ENCODE measurements around the gene GRHL3.
"Not testable (repeated sequence)": the region's sequence is repeated elsewhere in the genome, so short reads cannot be mapped to it uniquely, and the experiment has no call there.

Gene GRHL3

DNA sequence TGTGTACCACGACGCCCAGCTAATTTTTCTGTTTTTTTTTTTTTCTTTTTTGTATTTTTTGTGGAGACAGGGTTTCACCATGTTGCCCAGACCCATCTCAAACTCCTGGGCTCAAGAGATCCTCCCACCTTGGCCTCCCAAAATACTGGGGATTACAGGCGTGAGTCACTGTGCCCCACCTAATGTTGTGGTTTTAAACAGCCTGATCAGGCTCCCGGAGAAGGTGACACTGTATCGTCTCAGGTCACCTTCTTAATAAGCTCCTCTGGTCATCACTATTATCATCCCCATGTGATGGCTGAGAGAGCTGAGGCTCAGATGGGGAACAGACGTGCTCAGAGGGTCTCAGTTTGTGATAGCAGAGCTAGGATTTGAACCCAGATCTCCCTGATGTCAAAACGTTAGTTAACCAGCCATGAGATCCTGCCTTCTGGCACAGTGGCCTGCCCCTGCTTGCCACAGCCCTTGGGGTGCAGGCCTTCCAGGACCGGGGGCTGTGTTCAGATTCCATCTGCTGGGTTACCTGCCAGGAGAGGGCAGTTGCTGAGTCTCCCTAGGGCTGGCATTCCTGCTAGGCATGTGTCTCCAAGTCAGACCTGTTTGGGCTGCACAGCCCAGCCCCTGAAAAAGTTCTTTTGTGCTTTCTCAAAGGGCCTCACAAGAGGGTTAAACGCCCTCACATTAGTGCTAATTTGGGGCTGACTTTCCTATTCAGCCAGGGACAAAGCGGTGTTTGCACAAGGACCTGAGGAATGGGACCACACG lies 32.7 kb upstream of the GRHL3 start:
- H3K4me2 ChIP-seq (ENCODE audit: low read length) = no peak overlapping the region
- H3K27ac ChIP-seq = no peak overlapping the region
- H3K36me3 ChIP-seq (ENCODE audit: control insufficient read depth, insufficient read depth, low read length) = no peaks in the 10 kb centered on the region
- H3K9me3 ChIP-seq (ENCODE audit: control insufficient read depth, low read length) = no peaks in the 10 kb centered on the region
- peaks cover 7% of the 10 kb centered on the region for H3K4me1 ChIP-seq
- TF ChIP-seq, protein P1, sequence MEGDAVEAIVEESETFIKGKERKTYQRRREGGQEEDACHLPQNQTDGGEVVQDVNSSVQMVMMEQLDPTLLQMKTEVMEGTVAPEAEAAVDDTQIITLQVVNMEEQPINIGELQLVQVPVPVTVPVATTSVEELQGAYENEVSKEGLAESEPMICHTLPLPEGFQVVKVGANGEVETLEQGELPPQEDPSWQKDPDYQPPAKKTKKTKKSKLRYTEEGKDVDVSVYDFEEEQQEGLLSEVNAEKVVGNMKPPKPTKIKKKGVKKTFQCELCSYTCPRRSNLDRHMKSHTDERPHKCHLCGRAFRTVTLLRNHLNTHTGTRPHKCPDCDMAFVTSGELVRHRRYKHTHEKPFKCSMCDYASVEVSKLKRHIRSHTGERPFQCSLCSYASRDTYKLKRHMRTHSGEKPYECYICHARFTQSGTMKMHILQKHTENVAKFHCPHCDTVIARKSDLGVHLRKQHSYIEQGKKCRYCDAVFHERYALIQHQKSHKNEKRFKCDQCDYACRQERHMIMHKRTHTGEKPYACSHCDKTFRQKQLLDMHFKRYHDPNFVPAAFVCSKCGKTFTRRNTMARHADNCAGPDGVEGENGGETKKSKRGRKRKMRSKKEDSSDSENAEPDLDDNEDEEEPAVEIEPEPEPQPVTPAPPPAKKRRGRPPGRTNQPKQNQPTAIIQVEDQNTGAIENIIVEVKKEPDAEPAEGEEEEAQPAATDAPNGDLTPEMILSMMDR (IDR thresholded peaks at IDR 0.05) = no peak
- no peak overlapping the region for H3K9ac ChIP-seq
- H3K79me2 ChIP-seq = no peaks in the 10 kb centered on the region
- no peaks in the 10 kb centered on the region for H3K27me3 ChIP-seq (ENCODE audit: control insufficient read depth, insufficient read depth, low read length)
- no peak overlapping the region for H3K4me3 ChIP-seq (ENCODE audit: low read depth, low read length)
- H2AFZ ChIP-seq = no peak overlapping the region

DNA sequence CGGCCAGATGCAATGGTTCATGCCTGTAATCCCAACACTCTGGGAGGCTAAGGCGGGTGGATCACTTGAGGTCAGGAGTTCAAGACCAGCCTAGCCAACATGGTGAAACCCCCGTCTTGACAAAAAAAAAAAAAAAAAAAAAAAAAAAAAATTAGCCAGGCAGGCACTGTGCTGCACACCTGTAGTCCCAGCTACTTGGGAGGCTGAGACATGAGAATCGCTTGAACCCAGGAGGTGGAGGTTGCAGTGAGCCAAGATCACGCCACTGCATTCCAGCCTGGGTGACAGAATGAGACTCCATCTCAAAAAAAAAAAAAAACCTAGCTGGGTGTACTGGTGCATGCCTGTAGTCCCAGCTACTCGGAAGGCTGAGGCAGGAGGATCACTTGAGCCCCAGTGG lies 31.4 kb upstream of the GRHL3 start:
- H3K9ac ChIP-seq; H3K79me2 ChIP-seq; H3K27me3 ChIP-seq (ENCODE audit: control insufficient read depth, insufficient read depth, low read length); H3K4me2 ChIP-seq (ENCODE audit: low read length); H3K36me3 ChIP-seq (ENCODE audit: control insufficient read depth, insufficient read depth, low read length); H3K4me1 ChIP-seq; H3K27ac ChIP-seq; H3K4me3 ChIP-seq (ENCODE audit: low read depth, low read length); H2AFZ ChIP-seq; H3K9me3 ChIP-seq (ENCODE audit: control insufficient read depth, low read length): not testable (repeated sequence)

DNA sequence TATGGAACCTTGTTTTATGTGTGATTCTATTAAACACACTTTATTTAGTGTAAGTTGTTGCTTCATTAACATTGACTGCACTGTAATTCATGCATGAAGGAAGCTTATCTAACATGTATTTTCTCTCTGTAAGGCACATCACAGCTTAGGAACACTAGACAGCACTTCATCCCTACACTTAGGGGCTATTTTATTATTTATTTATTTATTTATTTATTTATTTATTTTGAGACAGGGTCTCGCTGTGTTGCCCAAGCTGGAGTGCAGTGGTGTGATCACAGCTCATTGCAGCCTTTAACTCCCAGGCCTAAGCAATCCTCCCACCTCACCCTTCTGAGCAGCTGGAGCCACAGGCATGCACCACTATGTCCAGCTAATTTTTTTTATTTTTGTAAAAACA lies 30.7 kb upstream of the GRHL3 start:
- H3K9ac ChIP-seq = no peak overlapping the region
- no peaks in the 10 kb centered on the region for H3K79me2 ChIP-seq
- TF ChIP-seq, protein P1 (IDR thresholded peaks at IDR 0.05) = no peak
- H3K9me3 ChIP-seq (ENCODE audit: control insufficient read depth, low read length) = no peaks in the 10 kb centered on the region
- peaks cover 7% of the 10 kb centered on the region for H3K4me1 ChIP-seq
- H3K4me2 ChIP-seq (ENCODE audit: low read length) = no peak overlapping the region
- H3K36me3 ChIP-seq (ENCODE audit: control insufficient read depth, insufficient read depth, low read length) = no peaks in the 10 kb centered on the region
- H3K27ac ChIP-seq = no peak overlapping the region
- no peaks in the 10 kb centered on the region for H3K27me3 ChIP-seq (ENCODE audit: control insufficient read depth, insufficient read depth, low read length)
- H2AFZ ChIP-seq = no peak overlapping the region
- no peak overlapping the region for H3K4me3 ChIP-seq (ENCODE audit: low read depth, low read length)

DNA sequence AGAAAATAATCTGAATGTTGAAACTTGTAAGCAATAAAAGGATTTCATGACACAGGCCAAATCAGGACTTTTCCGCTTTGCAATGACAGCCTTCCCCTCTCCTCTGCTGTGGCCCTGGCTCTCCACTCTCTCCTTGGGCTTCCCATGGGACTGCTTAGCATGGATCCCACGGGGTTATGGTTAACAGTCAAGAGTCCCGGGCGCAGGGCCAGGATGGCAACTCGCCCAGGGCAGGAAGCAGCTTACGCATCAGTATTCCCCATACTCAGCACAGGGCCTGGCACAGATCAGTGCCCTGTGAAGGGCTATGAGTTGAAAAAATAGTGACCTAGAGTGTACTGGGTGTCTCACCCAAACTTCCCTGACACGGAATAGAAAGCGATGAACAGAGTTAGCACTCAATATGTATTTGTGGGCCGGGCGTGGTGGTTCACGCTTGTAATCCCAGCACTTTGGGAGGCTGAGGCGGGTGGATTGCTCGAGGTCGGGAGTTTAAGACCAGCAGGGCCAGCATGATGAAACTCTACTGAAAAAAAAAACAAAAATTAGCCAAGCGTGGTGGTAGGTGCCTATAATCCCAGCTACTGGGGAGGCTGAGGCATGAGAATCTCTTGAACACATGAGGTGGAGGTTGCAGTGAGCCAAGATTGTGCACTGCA lies 29.1 kb upstream of the GRHL3 start:
- Histone ChIP-seq H3K4me1 (peaks cover 7% of the 10 kb centered on the region), H3K9me3 (ENCODE audit: control insufficient read depth, low read length) (no peaks in the 10 kb centered on the region), H2AFZ (no peak overlapping the region), H3K36me3 (ENCODE audit: control insufficient read depth, insufficient read depth, low read length) (no peaks in the 10 kb centered on the region), H3K4me2 (ENCODE audit: low read length) (no peak overlapping the region), H3K79me2 (no peaks in the 10 kb centered on the region), H3K9ac (no peak overlapping the region), H3K4me3 (ENCODE audit: low read depth, low read length) (no peak overlapping the region), H3K27ac (no peak overlapping the region), H3K27me3 (ENCODE audit: control insufficient read depth, insufficient read depth, low read length) (no peaks in the 10 kb centered on the region)
- TF ChIP-seq, protein P1 (IDR thresholded peaks at IDR 0.05) = no peak

DNA sequence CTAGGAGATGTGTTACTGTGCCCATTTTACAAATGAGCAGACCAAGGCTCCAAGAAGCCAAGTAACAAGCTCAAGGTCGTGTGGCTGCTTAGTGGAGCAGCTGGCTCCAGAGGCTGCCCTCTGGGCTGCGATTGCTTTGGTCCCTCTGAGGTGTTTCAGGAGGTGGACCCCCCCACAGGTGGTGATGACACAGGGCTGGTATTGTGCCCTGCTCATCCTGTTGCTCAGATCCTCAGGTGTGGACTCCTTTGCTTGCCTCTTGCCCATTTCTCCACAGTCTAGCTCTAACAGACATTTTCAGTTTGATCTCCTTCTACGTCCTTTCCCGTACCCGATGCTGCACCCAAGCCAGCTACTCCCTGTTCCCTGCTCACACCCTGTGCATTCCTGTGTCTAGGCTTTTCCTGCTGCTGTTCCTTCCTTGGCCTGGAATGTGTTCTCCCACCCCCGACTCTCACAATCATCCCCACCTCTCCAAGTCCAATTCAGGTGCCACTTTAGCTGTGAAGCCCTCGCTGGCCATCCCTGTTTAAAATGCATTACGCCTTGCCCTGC lies 28.1 kb upstream of the GRHL3 start:
- H3K27me3 ChIP-seq (ENCODE audit: control insufficient read depth, insufficient read depth, low read length) = no peaks in the 10 kb centered on the region
- H2AFZ ChIP-seq = no peak overlapping the region
- TF ChIP-seq, protein P1 (IDR thresholded peaks at IDR 0.05) = no peak
- H3K4me1 ChIP-seq = peaks cover 7% of the 10 kb centered on the region
- H3K4me2 ChIP-seq (ENCODE audit: low read length) = no peak overlapping the region
- no peak overlapping the region for H3K4me3 ChIP-seq (ENCODE audit: low read depth, low read length)
- no peaks in the 10 kb centered on the region for H3K79me2 ChIP-seq
- no peaks in the 10 kb centered on the region for H3K36me3 ChIP-seq (ENCODE audit: control insufficient read depth, insufficient read depth, low read length)
- H3K9me3 ChIP-seq (ENCODE audit: control insufficient read depth, low read length) = no peaks in the 10 kb centered on the region
- no peak overlapping the region for H3K9ac ChIP-seq
- H3K27ac ChIP-seq = no peak overlapping the region
